Karpas-422 (cell line): Measurements from ENCODE around the gene ITPA. TPM values are rescaled to one million over a fixed set of nuclear protein-coding genes. Genes with fewer than 3 reads are reported as not detected.
"Not testable (repeated sequence)": the region's sequence is repeated elsewhere in the genome, so short reads cannot be mapped to it uniquely, and the experiment has no call there.

Experiments
- DNase-seq: peaks from one replicate; pipeline ENCODE4 v3.0.0-alpha.2; 2015
- H2AFZ ChIP-seq: fragments of 200-600 bp; sonication (generic); 2 replicates; pipeline ENCODE4 v1.6.1; 2014; ENCODE audit warnings: antibody characterized with exemption, low read length, mixed read lengths
- H3K27ac ChIP-seq: fragments of 200-600 bp; sonication (generic); 2 replicates; pipeline ENCODE4 v1.5.1; 2014; ENCODE audit warnings: mild to moderate bottlenecking, low read length, moderate library complexity
- H3K27me3 ChIP-seq: fragments of 200-600 bp; sonication (generic); 2 replicates; pipeline ENCODE4 v1.6.1; 2014; ENCODE audit warnings: low read length, mixed read lengths
- H3K36me3 ChIP-seq: fragments of 200-600 bp; sonication (generic); 2 replicates; pipeline ENCODE4 v1.6.1; 2014; ENCODE audit warnings: low read length, mixed read lengths; ENCODE audit not compliant: insufficient read depth
- H3K4me1 ChIP-seq: fragments of 200-600 bp; sonication (generic); 2 replicates; pipeline ENCODE4 v1.6.1; 2014; ENCODE audit warnings: mild to moderate bottlenecking, low read length, mixed read lengths
- H3K4me2 ChIP-seq: fragments of 200-600 bp; sonication (generic); 2 replicates; pipeline ENCODE4 v1.6.1; 2014; ENCODE audit warnings: low read length, low read depth, mild to moderate bottlenecking; ENCODE audit not compliant: poor library complexity, severe bottlenecking
- H3K4me3 ChIP-seq: fragments of 200-600 bp; sonication (generic); 2 replicates; pipeline ENCODE4 v1.5.1; 2014; ENCODE audit warnings: mild to moderate bottlenecking, antibody characterized with exemption, low read length, mixed read lengths
- H3K79me2 ChIP-seq: fragments of 200-600 bp; sonication (generic); 2 replicates; pipeline ENCODE4 v1.6.1; 2014; ENCODE audit warnings: mild to moderate bottlenecking, low read length, mixed read lengths
- H3K9ac ChIP-seq: fragments of 200-600 bp; sonication (generic); 2 replicates; pipeline ENCODE4 v1.6.0; 2014; ENCODE audit warnings: low read length
- H3K9me2 ChIP-seq: fragments of 200-600 bp; sonication (generic), shearing (Covaris generic); replicated peaks from 2 replicates; pipeline ENCODE4 v1.6.0; 2014; ENCODE audit warnings: mild to moderate bottlenecking, low read length, moderate library complexity; ENCODE audit not compliant: insufficient read depth
- H3K9me3 ChIP-seq: fragments of 300-700, 200-600 bp; sonication (generic); 2 replicates; pipeline ENCODE4 v1.6.1; 2014; ENCODE audit warnings: low read length, mixed read lengths
- H4K20me1 ChIP-seq: fragments of 200-600 bp; sonication (generic); 2 replicates; pipeline ENCODE4 v1.6.1; 2014; ENCODE audit warnings: mild to moderate bottlenecking, antibody characterized with exemption, low read length, low read depth; ENCODE audit not compliant: insufficient read depth
- total RNA-seq: library from RNA; depleted of rRNA; stranded (reverse); fragments of >200 nt; shearing (Covaris generic); gene quantifications from 2 replicates; pipeline ENCODE4 v1.2.3, GENCODE V29; 2014; ENCODE audit warnings: low replicate concordance

Gene ITPA
- total RNA-seq, 1 experiment from 2014 or later = 76.9 TPM

GRCh38 chr20:3204124-3204794, 5.0 kb upstream of the ITPA start, which contains the start of gene DDRGK1:
Gene DDRGK1 (minus strand): TSS chr20:3204682. CDS start chr20:3204627, 55 bp downstream.
- Histone ChIP-seq H3K9ac (peak within 1 kb of the TSS; percentile 96), H3K4me1 (peaks cover 18% of the 10 kb centered on the region), H4K20me1 (no peaks in the 10 kb centered on the region), H3K4me3 (peak within 1 kb of the TSS; percentile 97), H3K79me2 (peaks cover 36% of the 10 kb centered on the region), H3K9me2 (no peaks in the 10 kb centered on the region), H3K27me3 (no peaks in the 10 kb centered on the region), H3K9me3 (no peaks in the 10 kb centered on the region), H3K27ac (peak within 1 kb of the TSS; percentile 72), H3K36me3 (peaks cover 8% of the 10 kb centered on the region; the same call in 1 of the 2 replicates), H2AFZ (peak within 1 kb of the TSS; percentile 96; the same call in 1 of the 2 replicates), H3K4me2 (peak within 1 kb of the TSS; percentile 96)
- DNase-seq = peak; percentile 95

GRCh38 chr20:3208786-3209256, 477 bp upstream of the ITPA start:
- Histone ChIP-seq H3K79me2 (peaks cover 61% of the 10 kb centered on the region), H3K9me2 (no peaks in the 10 kb centered on the region), H3K27me3 (no peaks in the 10 kb centered on the region), H3K9ac (peak overlapping the region; percentile 84), H4K20me1 (no peaks in the 10 kb centered on the region), H3K4me2 (peak overlapping the region; percentile 91), H3K27ac (peak overlapping the region; percentile 57), H3K36me3 (peaks cover 9% of the 10 kb centered on the region), H3K4me3 (peak overlapping the region; percentile 82), H3K4me1 (peaks cover 18% of the 10 kb centered on the region), H3K9me3 (no peaks in the 10 kb centered on the region), H2AFZ (no peak overlapping the region)
- peak; percentile 65 for DNase-seq

GRCh38 chr20:3209946-3210317, 634 bp downstream of the ITPA start:
- Histone ChIP-seq H3K9me3 (no peaks in the 10 kb centered on the region), H3K9me2 (no peaks in the 10 kb centered on the region), H3K27me3 (no peaks in the 10 kb centered on the region), H3K9ac (peak overlapping the region; percentile 84), H4K20me1 (no peaks in the 10 kb centered on the region), H3K4me1 (peaks cover 18% of the 10 kb centered on the region), H3K4me3 (peak overlapping the region; percentile 82), H3K79me2 (peaks cover 56% of the 10 kb centered on the region), H3K27ac (peak overlapping the region; percentile 57; the same call in 1 of the 2 replicates), H2AFZ (peak overlapping the region; percentile 26; the same call in 1 of the 2 replicates), H3K36me3 (peaks cover 12% of the 10 kb centered on the region), H3K4me2 (peak overlapping the region; percentile 91)
- no peak for DNase-seq

DNA sequence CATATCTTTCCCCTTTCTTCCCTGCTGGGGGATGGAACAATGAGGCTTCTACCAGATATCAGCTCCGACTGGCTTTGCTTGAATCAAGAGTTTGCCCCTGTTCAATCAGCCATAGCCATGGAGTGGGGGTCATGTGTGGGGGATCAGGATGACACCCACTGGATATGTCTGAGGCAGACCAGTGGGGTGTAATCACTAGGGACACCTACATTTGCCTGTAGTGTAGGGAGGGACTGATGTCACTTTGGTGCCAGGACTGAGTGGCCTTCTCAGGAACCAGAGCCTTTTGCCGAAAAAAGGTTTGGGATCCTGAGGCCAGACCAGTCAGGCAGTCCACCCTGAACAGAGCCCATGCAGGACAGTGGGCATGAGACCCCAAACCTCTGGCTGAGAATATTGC, 1.0 kb downstream of the ITPA start:
- Histone ChIP-seq H2AFZ (no peak overlapping the region), H3K9me3 (no peaks in the 10 kb centered on the region), H3K79me2 (peaks cover 56% of the 10 kb centered on the region), H4K20me1 (no peaks in the 10 kb centered on the region), H3K9me2 (no peaks in the 10 kb centered on the region), H3K27ac (0 out of 2 replicates have a peak overlapping the region, but pooled peaks have one; percentile 57), H3K36me3 (peaks cover 15% of the 10 kb centered on the region), H3K4me2 (peak overlapping the region; percentile 91), H3K4me3 (peak overlapping the region; percentile 82), H3K27me3 (no peaks in the 10 kb centered on the region), H3K4me1 (peaks cover 18% of the 10 kb centered on the region), H3K9ac (peak overlapping the region; percentile 84)
- no peak for DNase-seq

DNA sequence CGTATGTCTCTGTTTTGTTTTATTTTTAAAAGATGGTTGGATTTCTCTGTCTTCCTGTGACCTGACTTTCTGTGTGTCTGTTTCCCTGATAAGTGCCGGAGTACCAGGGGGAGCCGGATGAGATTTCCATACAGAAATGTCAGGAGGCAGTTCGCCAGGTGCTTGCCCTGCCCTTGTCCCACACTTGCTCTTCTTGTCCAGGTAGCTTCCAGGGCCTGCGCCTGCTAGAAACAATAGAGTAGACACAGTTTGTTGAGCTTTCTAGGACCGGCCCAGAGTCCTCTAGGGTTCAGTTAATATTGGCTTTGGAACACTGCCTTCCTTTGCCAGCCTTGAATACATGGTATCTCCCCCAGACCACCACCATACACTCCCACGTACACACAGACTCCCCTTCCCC, 3.9 kb downstream of the ITPA start:
- H3K27me3 ChIP-seq = no peaks in the 10 kb centered on the region
- peaks cover 16% of the 10 kb centered on the region for H3K36me3 ChIP-seq
- H3K79me2 ChIP-seq = peaks cover 53% of the 10 kb centered on the region
- H3K4me1 ChIP-seq = peaks cover 16% of the 10 kb centered on the region
- H3K27ac ChIP-seq = no peak overlapping the region
- no peaks in the 10 kb centered on the region for H4K20me1 ChIP-seq
- H3K9me2 ChIP-seq = no peaks in the 10 kb centered on the region
- no peak overlapping the region for H2AFZ ChIP-seq
- no peaks in the 10 kb centered on the region for H3K9me3 ChIP-seq
- no peak overlapping the region for H3K9ac ChIP-seq
- H3K4me3 ChIP-seq = no peak overlapping the region
- no peak for DNase-seq
- no peak overlapping the region for H3K4me2 ChIP-seq

GRCh38 chr20:3215359-3215917, 6.1 kb downstream of the ITPA start:
- H2AFZ ChIP-seq, H3K27ac ChIP-seq, DNase-seq, H3K9me2 ChIP-seq, H3K27me3 ChIP-seq, H3K4me3 ChIP-seq, H3K4me2 ChIP-seq, H3K9me3 ChIP-seq, H4K20me1 ChIP-seq, H3K9ac ChIP-seq: not testable (repeated sequence)
- Histone ChIP-seq H3K79me2 (peaks cover 32% of the 10 kb centered on the region), H3K4me1 (peaks cover 10% of the 10 kb centered on the region), H3K36me3 (peaks cover 16% of the 10 kb centered on the region)

GRCh38 chr20:3218307-3218988, 9.2 kb downstream of the ITPA start:
- H3K4me3 ChIP-seq = no peak overlapping the region
- H3K27ac ChIP-seq = no peak overlapping the region
- DNase-seq = peak; percentile 91
- H2AFZ ChIP-seq = no peak overlapping the region
- no peak overlapping the region for H3K9ac ChIP-seq
- peak overlapping the region; percentile 37 for H3K4me2 ChIP-seq
- no peaks in the 10 kb centered on the region for H3K9me2 ChIP-seq
- peaks cover 3% of the 10 kb centered on the region; the same call in 1 of the 2 replicates for H3K4me1 ChIP-seq
- H4K20me1 ChIP-seq = no peaks in the 10 kb centered on the region
- 0 out of 2 replicates have a peak, but pooled peaks cover 2% of the 10 kb centered on the region for H3K79me2 ChIP-seq
- H3K9me3 ChIP-seq = no peaks in the 10 kb centered on the region
- no peaks in the 10 kb centered on the region for H3K27me3 ChIP-seq
- peaks cover 10% of the 10 kb centered on the region for H3K36me3 ChIP-seq
